BE2C (cell line): ENCODE results near the gene FBXO48.
"Not testable (repeated sequence)": the region's sequence is repeated elsewhere in the genome, so short reads cannot be mapped to it uniquely, and the experiment has no call there.

Experiments
- DNase-seq: peaks from one replicate; pipeline ENCODE4 v3.0.0-alpha.2; 2020
- H3K27me3 ChIP-seq: fragments of 250-450 bp; sonication (Bioruptor Pico); 2 replicates; pipeline ENCODE4 v1.5.1; 2020; ENCODE audit warnings: mild to moderate bottlenecking
- H3K36me3 ChIP-seq: fragments of 250-450 bp; sonication (Bioruptor Pico); 2 replicates; pipeline ENCODE4 v1.5.1; 2020; ENCODE audit warnings: mild to moderate bottlenecking
- H3K4me1 ChIP-seq: fragments of 250-450 bp; sonication (Bioruptor Pico); 2 replicates; pipeline ENCODE4 v1.5.1; 2020
- H3K4me3 ChIP-seq: 2 replicates; pipeline ENCODE4 v1.5.1; 2011; ENCODE audit warnings: low read depth, low read length
- H3K9me3 ChIP-seq: fragments of 250-450 bp; sonication (Bioruptor Pico); 2 replicates; pipeline ENCODE4 v1.5.1; 2020
- TF ChIP-seq, protein P1 (sequence below): IDR thresholded peaks from 2 replicates; pipeline ENCODE4 v1.5.1; 2012; ENCODE audit warnings: mild to moderate bottlenecking, low read depth, low read length

The FBXO48 gene

DNA sequence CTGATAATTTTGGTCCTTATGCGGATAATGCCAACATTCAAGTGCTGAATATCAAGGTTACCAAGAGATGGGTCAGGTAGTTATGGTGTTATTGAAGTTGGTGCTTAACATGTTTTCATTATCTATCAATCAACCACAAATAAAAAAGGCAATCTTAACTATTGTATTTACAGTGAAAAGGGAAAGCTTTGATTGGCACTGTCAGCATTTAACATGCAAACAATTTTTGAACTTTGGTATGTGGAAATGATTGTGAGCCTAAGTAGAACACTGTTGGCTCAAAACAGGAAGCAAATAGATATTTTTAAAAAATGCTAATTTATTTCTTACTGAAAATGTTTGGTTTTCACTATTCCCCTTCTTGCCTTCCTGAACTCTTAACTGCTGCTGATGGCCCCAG, 22.2 kb upstream of the FBXO48 start:
- Histone ChIP-seq H3K36me3 (no peaks in the 10 kb centered on the region), H3K4me3 (no peak overlapping the region), H3K9me3 (no peaks in the 10 kb centered on the region), H3K4me1 (no peaks in the 10 kb centered on the region), H3K27me3 (no peaks in the 10 kb centered on the region)
- TF ChIP-seq, protein P1, sequence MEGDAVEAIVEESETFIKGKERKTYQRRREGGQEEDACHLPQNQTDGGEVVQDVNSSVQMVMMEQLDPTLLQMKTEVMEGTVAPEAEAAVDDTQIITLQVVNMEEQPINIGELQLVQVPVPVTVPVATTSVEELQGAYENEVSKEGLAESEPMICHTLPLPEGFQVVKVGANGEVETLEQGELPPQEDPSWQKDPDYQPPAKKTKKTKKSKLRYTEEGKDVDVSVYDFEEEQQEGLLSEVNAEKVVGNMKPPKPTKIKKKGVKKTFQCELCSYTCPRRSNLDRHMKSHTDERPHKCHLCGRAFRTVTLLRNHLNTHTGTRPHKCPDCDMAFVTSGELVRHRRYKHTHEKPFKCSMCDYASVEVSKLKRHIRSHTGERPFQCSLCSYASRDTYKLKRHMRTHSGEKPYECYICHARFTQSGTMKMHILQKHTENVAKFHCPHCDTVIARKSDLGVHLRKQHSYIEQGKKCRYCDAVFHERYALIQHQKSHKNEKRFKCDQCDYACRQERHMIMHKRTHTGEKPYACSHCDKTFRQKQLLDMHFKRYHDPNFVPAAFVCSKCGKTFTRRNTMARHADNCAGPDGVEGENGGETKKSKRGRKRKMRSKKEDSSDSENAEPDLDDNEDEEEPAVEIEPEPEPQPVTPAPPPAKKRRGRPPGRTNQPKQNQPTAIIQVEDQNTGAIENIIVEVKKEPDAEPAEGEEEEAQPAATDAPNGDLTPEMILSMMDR: no peak
- DNase-seq: no peak

DNA sequence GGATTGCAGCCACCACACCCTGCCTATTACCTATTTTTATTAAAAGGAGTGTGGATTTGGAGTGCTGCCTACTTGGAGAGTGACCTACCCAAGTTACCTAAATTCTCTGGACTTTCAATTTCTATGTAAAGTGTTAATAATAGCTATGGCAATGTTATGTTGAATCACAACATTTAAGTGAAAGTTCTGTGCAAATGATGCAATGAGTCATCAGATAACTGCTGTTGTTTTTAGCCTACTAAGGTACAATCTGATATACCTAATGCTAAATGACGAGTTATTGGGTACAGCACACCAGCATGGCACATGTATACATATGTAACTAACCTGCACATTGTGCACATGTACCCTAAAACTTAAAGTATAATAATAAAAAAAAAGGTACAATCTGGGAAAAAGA, 21.5 kb upstream of the FBXO48 start:
- not testable (repeated sequence) for H3K4me3 ChIP-seq, H3K36me3 ChIP-seq, DNase-seq, H3K27me3 ChIP-seq, H3K4me1 ChIP-seq, H3K9me3 ChIP-seq

DNA sequence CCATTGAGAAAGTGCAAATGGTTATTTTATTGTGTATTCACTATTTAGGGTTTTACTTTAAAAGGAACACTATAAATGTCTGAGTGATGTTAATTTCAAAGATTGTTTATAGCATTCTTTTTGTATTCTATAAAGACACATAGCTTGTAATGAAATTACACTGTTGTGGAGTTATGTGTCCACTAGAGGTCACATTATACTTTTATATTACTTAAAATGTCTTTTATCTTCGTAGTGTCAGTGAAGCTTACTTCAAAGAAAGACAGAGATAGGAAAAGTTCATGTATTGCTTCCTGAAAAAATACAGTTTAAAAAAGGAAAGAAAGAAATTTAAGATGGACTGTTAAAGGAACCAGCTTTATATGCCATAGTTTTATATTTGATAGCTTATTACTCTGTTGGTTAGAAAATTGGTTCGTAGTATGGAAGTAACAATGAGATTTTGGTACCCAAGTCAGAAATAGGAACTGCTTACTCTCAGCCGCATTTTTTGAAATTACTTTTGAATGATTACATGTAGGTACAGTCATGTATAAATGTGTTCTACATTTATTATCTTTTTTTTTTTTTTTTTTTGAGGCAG, 20.8 kb upstream of the FBXO48 start:
- no peaks in the 10 kb centered on the region for H3K9me3 ChIP-seq
- H3K4me1 ChIP-seq: no peaks in the 10 kb centered on the region
- DNase-seq: no peak
- TF ChIP-seq, protein P1: peak; percentile 13; the same call in 1 of the 2 replicates
- no peaks in the 10 kb centered on the region for H3K36me3 ChIP-seq
- no peak overlapping the region for H3K4me3 ChIP-seq
- H3K27me3 ChIP-seq: no peaks in the 10 kb centered on the region

DNA sequence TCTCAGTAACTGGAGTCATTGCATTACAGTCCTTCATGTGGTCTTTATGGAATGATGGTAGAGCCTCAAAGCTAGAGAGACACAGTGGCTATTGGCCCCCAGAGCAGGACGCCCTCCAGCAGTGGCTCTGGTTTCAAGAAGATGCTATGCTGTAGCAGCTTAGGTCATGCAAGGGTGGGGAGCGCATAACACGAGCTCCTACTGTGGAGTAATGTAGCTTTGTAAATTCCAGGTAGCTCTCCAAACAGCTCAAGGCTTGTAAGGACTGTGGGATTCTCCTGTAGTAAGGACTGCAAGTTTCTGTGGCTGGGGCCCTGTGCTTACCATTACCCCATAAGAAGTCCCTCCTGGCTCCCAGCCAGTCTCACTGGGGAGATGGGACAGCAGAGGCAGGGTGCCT, 15.9 kb upstream of the FBXO48 start:
- Histone ChIP-seq H3K4me3 (no peak overlapping the region), H3K4me1 (no peaks in the 10 kb centered on the region), H3K36me3 (no peaks in the 10 kb centered on the region), H3K27me3 (no peaks in the 10 kb centered on the region), H3K9me3 (no peaks in the 10 kb centered on the region)
- no peak for DNase-seq
- TF ChIP-seq, protein P1: no peak

DNA sequence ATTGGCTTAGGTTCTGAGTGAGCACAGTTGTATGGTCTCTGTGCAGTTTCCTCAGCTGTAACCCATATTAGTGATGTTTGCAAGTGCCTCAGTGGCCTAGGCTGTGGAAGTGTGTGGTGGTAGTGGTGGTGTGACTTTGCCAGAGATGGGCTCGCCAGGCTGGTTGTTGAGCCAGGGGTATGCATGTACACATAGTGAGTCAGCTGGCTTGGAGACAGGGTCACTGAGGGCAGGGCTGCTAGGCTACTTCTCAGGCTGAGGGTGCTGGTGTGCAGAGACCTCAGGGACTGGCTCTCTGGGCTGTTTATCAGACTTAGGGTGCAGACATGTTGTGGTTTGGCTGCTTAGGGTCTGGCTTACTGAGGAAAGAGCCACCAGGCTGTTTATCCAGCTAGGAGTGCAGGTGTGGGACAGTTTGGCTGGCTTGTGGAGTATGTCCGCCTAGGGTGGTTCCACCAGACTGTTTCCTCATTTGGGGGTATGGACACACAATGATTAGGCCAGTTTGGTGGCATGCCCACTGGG, 15.3 kb upstream of the FBXO48 start:
- Histone ChIP-seq H3K4me3 (no peak overlapping the region), H3K9me3 (no peaks in the 10 kb centered on the region), H3K36me3 (no peaks in the 10 kb centered on the region), H3K4me1 (no peaks in the 10 kb centered on the region), H3K27me3 (no peaks in the 10 kb centered on the region)
- no peak for DNase-seq
- TF ChIP-seq, protein P1: no peak

DNA sequence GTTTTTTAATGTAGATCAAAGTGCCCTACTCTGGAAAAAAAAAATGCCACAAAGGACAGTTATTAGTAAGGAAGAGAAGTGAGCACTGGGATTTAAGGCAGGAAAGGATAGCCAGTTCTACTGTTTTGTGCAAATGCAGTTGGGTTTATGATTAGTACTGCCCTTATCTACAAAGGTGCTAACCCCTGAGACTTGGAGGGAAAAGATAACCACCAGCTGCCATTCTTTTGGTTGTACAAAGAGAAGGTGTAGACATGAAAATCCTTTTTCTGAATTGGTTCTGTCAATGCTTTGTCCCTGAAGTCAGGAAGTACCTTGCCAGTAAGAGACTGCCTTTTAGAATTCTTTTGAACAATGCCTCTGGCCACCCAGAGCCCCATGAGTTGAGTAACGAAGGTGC, 11.6 kb upstream of the FBXO48 start:
- no peak for DNase-seq
- Histone ChIP-seq H3K4me1 (no peaks in the 10 kb centered on the region), H3K4me3 (no peak overlapping the region), H3K9me3 (no peaks in the 10 kb centered on the region), H3K27me3 (no peaks in the 10 kb centered on the region), H3K36me3 (no peaks in the 10 kb centered on the region)
- TF ChIP-seq, protein P1: no peak

DNA sequence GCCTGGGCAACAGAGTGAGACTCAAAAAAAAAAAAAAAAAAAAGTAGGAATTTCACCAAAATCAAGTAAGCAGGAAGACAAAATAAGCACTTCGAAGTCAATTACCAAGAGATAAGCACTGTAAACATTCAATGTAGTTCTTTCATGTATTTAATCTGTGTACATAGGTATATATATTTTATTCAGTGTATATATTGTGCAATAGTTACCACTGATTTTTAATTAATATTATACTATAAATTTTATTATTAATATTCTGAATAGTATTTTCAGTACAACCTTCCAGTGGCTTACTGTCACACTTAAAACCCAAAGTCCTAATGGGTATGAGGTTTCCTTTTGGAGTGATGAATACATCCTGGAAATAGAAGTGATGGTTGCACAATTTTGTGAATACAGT, 9.4 kb upstream of the FBXO48 start:
- TF ChIP-seq, protein P1: no peak
- Histone ChIP-seq H3K36me3 (no peaks in the 10 kb centered on the region), H3K4me1 (no peaks in the 10 kb centered on the region), H3K4me3 (no peak overlapping the region), H3K9me3 (no peaks in the 10 kb centered on the region), H3K27me3 (peaks cover 2% of the 10 kb centered on the region; the same call in 1 of the 2 replicates)
- no peak for DNase-seq
